Measurements from ENCODE around the gene CD63. TPM values are rescaled to one million over a fixed set of nuclear protein-coding genes. Genes with fewer than 3 reads are reported as not detected.

The CD63 gene
- total and polyA plus RNA-seq, 2 of the 13 experiments (the other 11 are each of a cell fraction or from before 2014, with no cell fraction given), result 234 to 277 TPM

- TF ChIP-seq ZNF639 (CRISPR knock-in tag; conservative IDR thresholded peaks at IDR 0.05), result no peak
- TF ChIP-seq TBX2 (CRISPR knock-in tag; IDR thresholded peaks at IDR 0.05; ENCODE audit: borderline replicate concordance), result peak; percentile 51; the same call in 1 of the 2 replicates
- TF ChIP-seq MATR3 (CRISPR knock-in tag; IDR thresholded peaks at IDR 0.05), result no peak
- TF ChIP-seq HHEX (CRISPR knock-in tag; IDR thresholded peaks at IDR 0.05), result no peak
- no peak for TF ChIP-seq SSRP1 (CRISPR knock-in tag; IDR thresholded peaks at IDR 0.05)
- no peak for TF ChIP-seq YY1 (IDR thresholded peaks at IDR 0.05; ENCODE audit: insufficient read depth, insufficient replicate concordance, low read depth, low read length)
- TF ChIP-seq THYN1 (CRISPR knock-in tag; IDR thresholded peaks at IDR 0.05; ENCODE audit: borderline replicate concordance, low read depth), result no peak
- no peak for TF ChIP-seq MXD4 (CRISPR knock-in tag; IDR thresholded peaks at IDR 0.05)
- TF ChIP-seq UBTF (CRISPR knock-in tag; IDR thresholded peaks at IDR 0.05), result peak; percentile 82
- 0 out of 2 replicates have a peak, but pooled peaks have one; percentile 40 for TF ChIP-seq ZNF280D (CRISPR knock-in tag; IDR thresholded peaks at IDR 0.05)
- peak; percentile 58; the same call in 1 of the 2 replicates for TF ChIP-seq KDM1A (CRISPR knock-in tag; IDR thresholded peaks at IDR 0.05)
- no peak for TF ChIP-seq PLSCR1 (CRISPR knock-in tag; IDR thresholded peaks at IDR 0.05; ENCODE audit: borderline replicate concordance)
- TF ChIP-seq MXI1 (IDR thresholded peaks at IDR 0.05; ENCODE audit: borderline replicate concordance, low read depth, low read length), result peak; percentile 22; the same call in 1 of the 3 replicates
- TF ChIP-seq FIP1L1 (IDR thresholded peaks at IDR 0.05; ENCODE audit: borderline replicate concordance, insufficient read depth, low read depth, low read length), result no peak
- peak in 1 of 2 experiments; percentile 54; a peak in 2 of 4 replicates for TF ChIP-seq REST (IDR thresholded peaks at IDR 0.05; ENCODE audit: borderline replicate concordance in 1 of 2, low read depth in 1 of 2, low read length in 2 of 2)
- no peak for TF ChIP-seq ZNF550 (CRISPR knock-in tag; IDR thresholded peaks at IDR 0.05; ENCODE audit: borderline replicate concordance)
Observed at GRCh38 chr12:55681142-55682077, 47.4 kb downstream of the CD63 start (continued).

Data from HepG2 (cell line).